Astrocyte (in vitro differentiated cells and primary cell): ENCODE results near the gene THUMPD1. TPM values are rescaled to one million over a fixed set of nuclear protein-coding genes. Genes with fewer than 3 reads are reported as not detected.

Experiments
- DNase-seq: peaks from one replicate; pipeline ENCODE4 v3.0.0-alpha.2; 2010; ENCODE audit warnings: low read depth
- FAIRE-seq: peaks from 2 replicates; lab custom pipeline; 2011; peaks lifted over from hg19 to GRCh38; lab: Jason Lieb, UNC
- H2AFZ ChIP-seq: 2 replicates; pipeline ENCODE4 v1.6.0; 2012; ENCODE audit warnings: low read depth, low read length, inconsistent platforms
- H3K27ac ChIP-seq: 2 replicates; pipeline ENCODE4 v1.5.1; 2011; ENCODE audit warnings: low read depth, low read length, inconsistent platforms
- H3K27me3 ChIP-seq: 2 replicates; pipeline ENCODE4 v1.6.0; 2011; ENCODE audit warnings: low read length, inconsistent platforms; ENCODE audit not compliant: insufficient read depth
- H3K36me3 ChIP-seq: 2 replicates; pipeline ENCODE4 v1.5.1; 2011; ENCODE audit warnings: low read length, inconsistent platforms; ENCODE audit not compliant: insufficient read depth
- H3K4me1 ChIP-seq: 2 replicates; pipeline ENCODE4 v1.5.1; 2011; ENCODE audit warnings: low read length, inconsistent platforms; ENCODE audit not compliant: insufficient read depth
- H3K4me2 ChIP-seq: 2 replicates; pipeline ENCODE4 v1.6.0; 2012; ENCODE audit warnings: low read length, inconsistent platforms
- H3K4me3 ChIP-seq: 2 replicates; pipeline ENCODE4 v1.5.1; 2011; ENCODE audit warnings: low read depth, mild to moderate bottlenecking, low read length, inconsistent platforms; ENCODE audit not compliant: insufficient read depth
- H3K79me2 ChIP-seq: 2 replicates; pipeline ENCODE4 v1.6.0; 2012; ENCODE audit warnings: mild to moderate bottlenecking, low read length, inconsistent platforms; ENCODE audit not compliant: insufficient read depth
- H3K9ac ChIP-seq: 2 replicates; pipeline ENCODE4 v1.6.0; 2012; ENCODE audit warnings: mild to moderate bottlenecking, low read length, inconsistent platforms
- H3K9me3 ChIP-seq: 2 replicates; pipeline ENCODE4 v1.5.1; 2012; ENCODE audit warnings: low read depth, mild to moderate bottlenecking, low read length, inconsistent platforms; ENCODE audit not compliant: insufficient read depth
- H4K20me1 ChIP-seq: 2 replicates; pipeline ENCODE4 v1.6.0; 2012; ENCODE audit warnings: low read length, inconsistent platforms; ENCODE audit not compliant: insufficient read depth
- H3K27ac Mint-ChIP-seq: one replicate; pipeline ENCODE4 v1.8.0; 2021; ENCODE audit warnings: mild to moderate bottlenecking, mixed read lengths; ENCODE audit not compliant: unreplicated experiment
- H3K27me3 Mint-ChIP-seq: one replicate; pipeline ENCODE4 v1.8.0; 2021; ENCODE audit warnings: low read depth, mixed read lengths; ENCODE audit not compliant: unreplicated experiment
- H3K36me3 Mint-ChIP-seq: one replicate; pipeline ENCODE4 v1.8.0; 2021; ENCODE audit warnings: low read depth, mixed read lengths; ENCODE audit not compliant: unreplicated experiment
- H3K4me1 Mint-ChIP-seq: one replicate; pipeline ENCODE4 v1.8.0; 2021; ENCODE audit warnings: low read depth, mixed read lengths; ENCODE audit not compliant: unreplicated experiment
- H3K4me3 Mint-ChIP-seq: one replicate; pipeline ENCODE4 v1.8.0; 2021; ENCODE audit warnings: mild to moderate bottlenecking, moderate library complexity, mixed read lengths; ENCODE audit not compliant: unreplicated experiment
- H3K9me3 Mint-ChIP-seq: one replicate; pipeline ENCODE4 v1.8.0; 2021; ENCODE audit warnings: mild to moderate bottlenecking, mixed read lengths; ENCODE audit not compliant: unreplicated experiment
- CTCF ChIP-seq: IDR thresholded peaks from 2 replicates; pipeline ENCODE4 v1.5.1; 2011; ENCODE audit warnings: low read depth, mild to moderate bottlenecking, inconsistent platforms, low read length, moderate library complexity; ENCODE audit not compliant: insufficient read depth
- EZH2 ChIP-seq: IDR thresholded peaks from 2 replicates; pipeline ENCODE4 v1.6.1; 2012; ENCODE audit warnings: mild to moderate bottlenecking, low read length, inconsistent platforms; ENCODE audit not compliant: insufficient read depth
- total RNA-seq: library from RNA; stranded (reverse); gene quantifications from 2 replicates; pipeline ENCODE4 v1.2.1, GENCODE V29; 2021

The THUMPD1 gene
- total RNA-seq, 1 donor from 2014 or later, result 28.6 TPM

DNA sequence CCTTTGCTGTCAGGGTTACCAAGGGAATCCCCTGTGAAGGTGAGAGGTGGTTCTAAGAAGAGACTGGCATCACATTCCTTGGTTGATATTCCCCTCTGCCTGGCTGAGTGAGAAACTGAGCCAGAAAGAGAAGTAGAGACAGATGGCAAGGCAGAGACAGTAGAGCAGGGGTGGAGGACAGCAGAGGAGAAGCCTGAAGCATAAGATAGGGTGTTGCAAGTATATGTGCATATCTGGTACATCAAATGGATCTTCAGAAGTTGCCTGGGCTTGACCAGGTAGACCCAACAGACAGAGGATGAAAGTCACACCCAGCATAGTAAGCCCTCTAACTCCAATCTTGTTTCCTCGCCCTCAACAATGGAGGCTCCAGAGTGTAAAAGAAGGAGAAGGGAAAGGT lies 7.9 kb upstream of the THUMPD1 start:
- TF ChIP-seq CTCF (no peak), EZH2 (no peak)
- H3K4me3 Mint-ChIP-seq, result no peak overlapping the region

GRCh38 chr16:20747030-20747816 lies 5.6 kb upstream of the THUMPD1 start:
- H3K4me1 Mint-ChIP-seq, result no peaks in the 10 kb centered on the region
- H3K79me2 ChIP-seq, result no peaks in the 10 kb centered on the region
- DNase-seq, result no peak
- H3K9me3 ChIP-seq, result no peaks in the 10 kb centered on the region
- TF ChIP-seq CTCF, result no peak
- no peak for TF ChIP-seq EZH2
- H2AFZ ChIP-seq, result no peak overlapping the region
- H4K20me1 ChIP-seq, result no peaks in the 10 kb centered on the region
- no peak overlapping the region for H3K4me3 Mint-ChIP-seq
- no peaks in the 10 kb centered on the region for H3K36me3 ChIP-seq
- peaks cover 3% of the 10 kb centered on the region for H3K9me3 Mint-ChIP-seq
- no peak overlapping the region for H3K4me3 ChIP-seq
- no peak overlapping the region for H3K9ac ChIP-seq
- H3K27me3 ChIP-seq, result no peaks in the 10 kb centered on the region
- no peaks in the 10 kb centered on the region for H3K4me1 ChIP-seq
- no peak overlapping the region for H3K27ac Mint-ChIP-seq
- no peaks in the 10 kb centered on the region for H3K36me3 Mint-ChIP-seq
- H3K4me2 ChIP-seq, result no peak overlapping the region
- FAIRE-seq, result no peak
- no peak overlapping the region for H3K27ac ChIP-seq
- no peaks in the 10 kb centered on the region for H3K27me3 Mint-ChIP-seq

More for the DNA sequence above, 7.9 kb upstream of the THUMPD1 start:
- Histone ChIP-seq H3K27me3 (peaks cover 2% of the 10 kb centered on the region), H3K9ac (no peak overlapping the region), H4K20me1 (no peaks in the 10 kb centered on the region), H3K27ac (no peak overlapping the region), H3K9me3 (no peaks in the 10 kb centered on the region), H3K36me3 (no peaks in the 10 kb centered on the region), H3K4me1 (no peaks in the 10 kb centered on the region), H3K4me3 (no peak overlapping the region), H3K4me2 (no peak overlapping the region), H2AFZ (no peak overlapping the region), H3K79me2 (no peaks in the 10 kb centered on the region)
- H3K27ac Mint-ChIP-seq, result no peak overlapping the region
- H3K9me3 Mint-ChIP-seq, result peaks cover 3% of the 10 kb centered on the region
- no peak for FAIRE-seq
- no peaks in the 10 kb centered on the region for H3K36me3 Mint-ChIP-seq
- peaks cover 4% of the 10 kb centered on the region for H3K27me3 Mint-ChIP-seq
- no peaks in the 10 kb centered on the region for H3K4me1 Mint-ChIP-seq
- DNase-seq, result no peak

GRCh38 chr16:20746461-20746860 lies 4.8 kb upstream of the THUMPD1 start:
- Histone ChIP-seq H3K9me3 (no peaks in the 10 kb centered on the region), H3K27me3 (no peaks in the 10 kb centered on the region), H3K4me1 (no peaks in the 10 kb centered on the region), H3K4me2 (no peak overlapping the region), H3K79me2 (no peaks in the 10 kb centered on the region), H3K9ac (no peak overlapping the region), H3K27ac (no peak overlapping the region), H3K36me3 (no peaks in the 10 kb centered on the region), H4K20me1 (no peaks in the 10 kb centered on the region), H3K4me3 (no peak overlapping the region), H2AFZ (no peak overlapping the region)
- no peak for TF ChIP-seq CTCF
- no peak for TF ChIP-seq EZH2
- Mint-ChIP-seq H3K4me1 (no peaks in the 10 kb centered on the region), H3K36me3 (no peaks in the 10 kb centered on the region), H3K4me3 (no peak overlapping the region), H3K27ac (no peak overlapping the region), H3K9me3 (peaks cover 3% of the 10 kb centered on the region), H3K27me3 (no peaks in the 10 kb centered on the region)
- FAIRE-seq (no peak), DNase-seq (no peak)
